EL (cell line): Measurements from ENCODE around the gene RBL2.
A peak's percentile ranks its signal among the peaks of the same experiment; 100 is the strongest.

ENCODE experiments used
- DNase-seq: peaks from one replicate; pipeline ENCODE4 v3.0.0-alpha.2; 2016

RBL2 gene

GRCh38 chr16:53449816-53450517 is 15.7 kb downstream of the RBL2 start:
- DNase-seq = no peak

- DNase-seq = no peak
Observed at GRCh38 chr16:53453928-53454327, 19.7 kb downstream of the RBL2 start.

- no peak for DNase-seq
Observed at GRCh38 chr16:53456625-53457024, 22.4 kb downstream of the RBL2 start.

GRCh38 chr16:53457670-53458069 is 23.4 kb downstream of the RBL2 start:
- DNase-seq = no peak

- DNase-seq = no peak
Observed at GRCh38 chr16:53458635-53459034, 24.4 kb downstream of the RBL2 start.

GRCh38 chr16:53465606-53466280 is 31.5 kb downstream of the RBL2 start:
- peak; percentile 73 for DNase-seq

- DNase-seq = no peak
Observed at GRCh38 chr16:53476867-53477266, 42.6 kb downstream of the RBL2 start.

- no peak for DNase-seq
Observed at GRCh38 chr16:53478965-53479364, 44.7 kb downstream of the RBL2 start.

- DNase-seq = no peak
Observed at GRCh38 chr16:53480394-53480793, 46.1 kb downstream of the RBL2 start.

- DNase-seq = no peak
Observed at GRCh38 chr16:53482123-53482522, 47.9 kb downstream of the RBL2 start.

GRCh38 chr16:53484542-53484941 is 50.3 kb downstream of the RBL2 start:
- DNase-seq = no peak

GRCh38 chr16:53486230-53486629 is 52.0 kb downstream of the RBL2 start:
- no peak for DNase-seq

GRCh38 chr16:53489755-53490154 is 55.5 kb downstream of the RBL2 start:
- DNase-seq = no peak

- DNase-seq = no peak
Observed at GRCh38 chr16:53492503-53492902, 58.2 kb downstream of the RBL2 start.

- no peak for DNase-seq
Observed at GRCh38 chr16:53494636-53495035, 60.4 kb downstream of the RBL2 start.

- no peak for DNase-seq
Observed at GRCh38 chr16:53495325-53495724, 61.1 kb downstream of the RBL2 start.

- no peak for DNase-seq
Observed at GRCh38 chr16:53498984-53499383, 64.7 kb downstream of the RBL2 start.

- DNase-seq = no peak
Observed at GRCh38 chr16:53501216-53501859, 67.1 kb downstream of the RBL2 start.

GRCh38 chr16:53502331-53503269 is 68.3 kb downstream of the RBL2 start, which contains the start of gene AKTIP:
Gene AKTIP (minus strand): TSS chr16:53503209. CDS start chr16:53500259, 2,950 bp downstream.
- DNase-seq = peak; percentile 41

- DNase-seq = peak; percentile 100
Observed at GRCh38 chr16:53503270-53503923, 69.1 kb downstream of the RBL2 start.

- DNase-seq = peak; percentile 48
Observed at GRCh38 chr16:53503991-53504663, 69.9 kb downstream of the RBL2 start.

- peak; percentile 47 for DNase-seq
Observed at GRCh38 chr16:53504665-53505064, 70.4 kb downstream of the RBL2 start.
